GM12864 (cell line): Measurements from ENCODE around the gene DNMT3A.

ENCODE experiments used
- DNase-seq: peaks from one replicate; pipeline ENCODE4 v3.0.0-alpha.2; 2011; ENCODE audit warnings: low read depth
- H3K4me3 ChIP-seq: 2 replicates; pipeline ENCODE4 v1.5.1; 2011; ENCODE audit warnings: mild to moderate bottlenecking, low read depth, low read length, control low read depth
- TF ChIP-seq, protein P1 (sequence below): IDR thresholded peaks from 2 replicates; pipeline ENCODE4 v1.5.1; 2011; ENCODE audit warnings: low read depth, mild to moderate bottlenecking, moderate library complexity, low read length, control low read depth, inconsistent platforms; ENCODE audit errors: missing control alignments

The DNMT3A gene

DNA sequence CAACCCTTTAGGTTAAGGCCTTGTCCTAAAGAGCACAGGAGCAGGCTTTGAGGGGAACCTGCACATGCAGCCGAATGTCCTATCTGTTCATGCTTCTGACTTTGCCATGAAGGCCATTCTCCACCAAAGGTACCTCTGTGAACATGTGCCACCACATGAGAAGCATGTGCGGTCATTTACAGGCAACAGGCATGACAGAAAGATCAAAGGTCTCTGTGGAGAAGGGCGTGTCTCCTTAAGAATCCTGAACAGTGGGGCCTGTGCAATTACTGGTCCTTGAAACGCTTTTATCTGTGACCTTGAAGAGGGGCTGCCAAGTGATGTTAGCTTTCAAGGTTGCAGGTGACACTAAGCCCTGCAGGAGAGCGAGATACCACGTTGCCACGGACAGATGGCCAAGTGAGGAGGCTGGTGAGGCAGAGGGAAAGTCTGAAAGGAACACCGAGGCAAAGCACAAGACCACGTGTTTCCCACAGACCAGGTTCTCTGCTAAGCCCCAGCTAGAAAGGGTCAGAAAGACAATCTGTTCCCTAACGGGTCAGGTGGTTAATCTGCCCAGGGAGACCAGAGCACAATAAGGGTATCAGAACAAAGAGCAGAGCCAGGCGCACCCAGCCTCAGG, 153.9 kb downstream of the DNMT3A start:
- DNase-seq = no peak
- TF ChIP-seq, protein P1, sequence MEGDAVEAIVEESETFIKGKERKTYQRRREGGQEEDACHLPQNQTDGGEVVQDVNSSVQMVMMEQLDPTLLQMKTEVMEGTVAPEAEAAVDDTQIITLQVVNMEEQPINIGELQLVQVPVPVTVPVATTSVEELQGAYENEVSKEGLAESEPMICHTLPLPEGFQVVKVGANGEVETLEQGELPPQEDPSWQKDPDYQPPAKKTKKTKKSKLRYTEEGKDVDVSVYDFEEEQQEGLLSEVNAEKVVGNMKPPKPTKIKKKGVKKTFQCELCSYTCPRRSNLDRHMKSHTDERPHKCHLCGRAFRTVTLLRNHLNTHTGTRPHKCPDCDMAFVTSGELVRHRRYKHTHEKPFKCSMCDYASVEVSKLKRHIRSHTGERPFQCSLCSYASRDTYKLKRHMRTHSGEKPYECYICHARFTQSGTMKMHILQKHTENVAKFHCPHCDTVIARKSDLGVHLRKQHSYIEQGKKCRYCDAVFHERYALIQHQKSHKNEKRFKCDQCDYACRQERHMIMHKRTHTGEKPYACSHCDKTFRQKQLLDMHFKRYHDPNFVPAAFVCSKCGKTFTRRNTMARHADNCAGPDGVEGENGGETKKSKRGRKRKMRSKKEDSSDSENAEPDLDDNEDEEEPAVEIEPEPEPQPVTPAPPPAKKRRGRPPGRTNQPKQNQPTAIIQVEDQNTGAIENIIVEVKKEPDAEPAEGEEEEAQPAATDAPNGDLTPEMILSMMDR = no peak
- H3K4me3 ChIP-seq = no peak overlapping the region

DNA sequence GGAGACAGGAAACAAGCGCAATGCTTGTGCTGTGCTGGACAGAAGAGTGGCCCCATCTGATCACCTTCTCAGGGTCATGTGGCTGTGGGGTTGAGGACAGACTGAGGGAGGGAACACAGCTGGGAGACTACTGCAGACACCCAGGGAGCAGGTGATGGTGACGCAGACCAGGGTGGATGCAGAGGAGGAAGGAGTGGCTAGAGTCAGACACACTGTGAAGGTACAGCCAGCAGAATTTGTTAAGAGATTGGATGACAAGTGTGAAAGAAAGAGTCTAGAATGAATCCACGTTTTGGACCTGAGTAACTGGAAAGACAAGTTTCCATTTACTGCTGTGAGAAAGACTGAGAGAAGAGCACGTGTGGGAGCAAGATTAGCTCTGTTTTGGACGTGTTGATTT, 157.5 kb downstream of the DNMT3A start:
- no peak overlapping the region for H3K4me3 ChIP-seq
- no peak for DNase-seq
- TF ChIP-seq, protein P1 = no peak

DNA sequence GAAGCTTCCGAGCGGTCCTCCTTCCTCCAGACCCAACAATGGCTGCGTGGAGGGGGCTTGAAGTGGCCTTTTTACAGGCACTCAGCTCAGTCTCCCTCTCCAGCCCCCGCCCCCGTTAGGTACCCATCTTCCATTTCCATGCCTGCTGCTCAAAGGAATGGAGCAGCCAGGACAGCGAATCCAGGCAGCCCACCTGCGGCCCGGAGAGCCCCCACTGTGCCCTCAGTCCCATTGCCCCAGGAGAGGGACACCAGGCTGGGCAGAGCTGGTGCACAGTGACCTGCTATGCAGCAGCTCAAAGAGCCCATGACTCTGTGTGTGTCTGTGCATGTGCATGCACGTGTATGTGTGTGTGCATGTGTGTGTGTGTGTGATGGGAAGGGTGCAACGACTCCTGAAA, 162.7 kb downstream of the DNMT3A start:
- no peak for DNase-seq
- no peak overlapping the region for H3K4me3 ChIP-seq
- TF ChIP-seq, protein P1 = no peak
